H1 (cell line): ENCODE data around the gene MBD5. TPM values are rescaled to one million over a fixed set of nuclear protein-coding genes. Genes with fewer than 3 reads are reported as not detected.

Experiments
- CHD1 ChIP-seq: IDR thresholded peaks from 2 replicates; pipeline ENCODE4 v1.6.1; 2012; ENCODE audit warnings: low read depth, low read length, improper control_type of control experiment
- MAX ChIP-seq: IDR thresholded peaks from 2 replicates; pipeline ENCODE4 v1.6.1; 2012; ENCODE audit warnings: inconsistent platforms
- SAP30 ChIP-seq: fragments of 300-600 bp; sonication (generic); IDR thresholded peaks from 2 replicates; pipeline ENCODE4 v1.7.1; 2012; ENCODE audit warnings: low read length, moderate library complexity, mild to moderate bottlenecking, inconsistent platforms; ENCODE audit not compliant: insufficient read depth, insufficient replicate concordance
- YY1 ChIP-seq: IDR thresholded peaks from 2 replicates; pipeline ENCODE4 v1.6.1; 2011; ENCODE audit warnings: low read depth, mild to moderate bottlenecking, low read length
- polyA plus RNA-seq, 7 experiments: library from polyadenylated mRNA; depleted of rRNA in 3 of 7; stranded (reverse) in 5 of 7; unstranded in 2 of 7; fragments of >200 nt in 5 of 7; fragments of 200-250 nt in 2 of 7; gene quantifications; 1 replicate in 5 of 7; 2 replicates in 1 of 7; 4 replicates in 1 of 7; pipeline versions ENCODE4 v1.2.1 to v1.2.3, GENCODE V29; 2011 to 2013; ENCODE audit warnings: missing spikeins in 2 of 7, mixed read lengths in 2 of 7
- total RNA-seq: library from RNA; stranded (reverse); fragmentation: NEBNext Ultra II Directional; extraction: Animal tissue kit (Norgen Biotek cat#: 25700); gene quantifications from 2 replicates; pipeline ENCODE4 v1.2.1, GENCODE V29; 2021

Gene MBD5
- total and polyA plus RNA-seq, 2 of the 8 experiments (the other 6 are each of a cell fraction or from before 2014, with no cell fraction given): 9.7 to 29.4 TPM

- TF ChIP-seq SAP30 (no peak), YY1 (no peak), MAX (no peak), CHD1 (no peak)
- TF ChIP-seq, all 59 proteins: peak for 0
Observed at GRCh38 chr2:148049284-148049683, 28.4 kb downstream of the MBD5 start (continued).
